K562 (cell line): ENCODE results near the gene ZBTB8A.

Experiments used
- ATF1 ChIP-seq, 2 experiments: fragments of 450-650 bp in 1 of 2; IDR thresholded peaks; 2 replicates each; pipeline ENCODE4 v1.6.1; 2016; ENCODE audit warnings: missing compliant biosample characterization in 1 of 2, missing genetic modification characterization in 1 of 2
- ATF7 ChIP-seq: fragments of 450-650 bp; IDR thresholded peaks from 2 replicates; pipeline ENCODE4 v1.7.1; 2014; ENCODE audit warnings: mild to moderate bottlenecking, moderate library complexity
- CBX3 ChIP-seq, 2 experiments: IDR thresholded peaks; 1 replicate in 1 of 2; 2 replicates in 1 of 2; pipeline ENCODE4 v1.6.1; 2012; ENCODE audit warnings: inconsistent platforms in 2 of 2, low read length in 2 of 2, borderline replicate concordance in 1 of 2, control low read depth in 1 of 2
- CTCF ChIP-seq, 3 experiments: IDR thresholded peaks in 2 of 3; conservative IDR thresholded peaks in 1 of 3; 2 replicates each; pipeline ENCODE4 v1.5.1; 2011 to 2012; ENCODE audit warnings: low read length in 3 of 3, mild to moderate bottlenecking in 3 of 3, control low read depth in 2 of 3, improper control_type of control experiment in 1 of 3, inconsistent platforms in 1 of 3, low read depth in 1 of 3, mixed read lengths in 1 of 3, moderate library complexity in 1 of 3; ENCODE audit not compliant: insufficient read depth in 2 of 3
- FIP1L1 ChIP-seq: fragments of 200-400 bp; formaldehyde crosslinking; IDR thresholded peaks from 2 replicates; pipeline ENCODE4 v1.6.1; 2018; ENCODE audit warnings: mild to moderate bottlenecking, low read depth, low read length; ENCODE audit not compliant: poor library complexity, severe bottlenecking
- FOXP4 ChIP-seq: sonication (generic); formaldehyde crosslinking; IDR thresholded peaks from 2 replicates; pipeline ENCODE4 v1.8.0; 2022; ENCODE audit warnings: mild to moderate bottlenecking, missing genetic modification reagents, borderline replicate concordance
- MLX ChIP-seq, 2 experiments: fragments of 450-650 bp in 1 of 2; sonication (generic) in 1 of 2; formaldehyde crosslinking; conservative IDR thresholded peaks; 2 replicates each; pipeline versions ENCODE4 v1.4.0 to v1.8.1; 2020 to 2022; ENCODE audit warnings: mild to moderate bottlenecking in 1 of 2, missing genetic modification reagents in 1 of 2
- MYC ChIP-seq, 2 experiments: fragments of 250-450 bp in 1 of 2; sonication (Bioruptor Pico) in 1 of 2; IDR thresholded peaks; 2 replicates each; pipeline versions ENCODE4 v1.5.1 to v1.6.1; 2012 to 2021; ENCODE audit warnings: low read depth in 2 of 2, borderline replicate concordance in 1 of 2, improper control_type of control experiment in 1 of 2, low read length in 1 of 2, mild to moderate bottlenecking in 1 of 2, moderate library complexity in 1 of 2
- NFE2 ChIP-seq: IDR thresholded peaks from 2 replicates; pipeline ENCODE4 v1.6.1; 2014; ENCODE audit warnings: antibody characterized with exemption, low read depth
- ZBTB8A ChIP-seq: fragments of 450-650 bp; IDR thresholded peaks from 2 replicates; pipeline ENCODE4 v1.6.1; 2018; ENCODE audit warnings: mild to moderate bottlenecking, moderate library complexity; ENCODE audit not compliant: partially characterized antibody
- ZNF282 ChIP-seq: sonication (generic); formaldehyde crosslinking; IDR thresholded peaks from 2 replicates; pipeline ENCODE4 v1.8.1; 2023; ENCODE audit warnings: missing genetic modification reagents

- no peak for TF ChIP-seq FIP1L1
- no peak for TF ChIP-seq CTCF (IDR thresholded peaks at IDR 0.05 in 2 of 3, conservative IDR thresholded peaks at IDR 0.05 in 1 of 3; ENCODE audit: insufficient read depth in 2 of 3, low read depth in 1 of 3, low read length in 3 of 3)
- TF ChIP-seq ATF1 (CRISPR knock-in tag; IDR thresholded peaks at IDR 0.05), result no peak
- TF ChIP-seq ATF1 (tag; IDR thresholded peaks at IDR 0.05), result no peak
- TF ChIP-seq NFE2, result no peak
- TF ChIP-seq MYC (IDR thresholded peaks at IDR 0.05; ENCODE audit: low read depth, low read length), result no peak
- no peak for TF ChIP-seq MYC (CRISPR knock-in tag; IDR thresholded peaks at IDR 0.05; ENCODE audit: borderline replicate concordance, low read depth)
- TF ChIP-seq ATF7, result no peak
- no peak for TF ChIP-seq ZNF282 (CRISPR knock-in tag)
- TF ChIP-seq ZBTB8A, result no peak
- TF ChIP-seq FOXP4, result no peak
- no peak for TF ChIP-seq MLX (CRISPR knock-in tag; conservative IDR thresholded peaks at IDR 0.05)
- no peak for TF ChIP-seq CBX3 (IDR thresholded peaks at IDR 0.05; ENCODE audit: borderline replicate concordance in 1 of 2, low read length in 2 of 2)
Measured at GRCh38 chr1:32613472-32613871, 74.2 kb downstream of the ZBTB8A start.
